ENCODE measurements around the gene GSK3A.

GSK3A gene

GRCh38 chr19:42193294-42193693 lies 49.1 kb downstream of the GSK3A start:
- no peak for FAIRE-seq
- no peak for TF ChIP-seq CTCF (IDR thresholded peaks at IDR 0.05; ENCODE audit: insufficient read depth, missing control alignments)
- no peak for DNase-seq (ENCODE audit: insufficient read length, low spot score)

- no peak for TF ChIP-seq CTCF (IDR thresholded peaks at IDR 0.05; ENCODE audit: insufficient read depth, missing control alignments)
- DNase-seq (ENCODE audit: insufficient read length, low spot score) = no peak
- FAIRE-seq = no peak
Observed at GRCh38 chr19:42191855-42192254, 50.5 kb downstream of the GSK3A start.

GRCh38 chr19:42191330-42191729 lies 51.1 kb downstream of the GSK3A start:
- DNase-seq (ENCODE audit: insufficient read length, low spot score) (no peak), FAIRE-seq (no peak)
- no peak for TF ChIP-seq CTCF (IDR thresholded peaks at IDR 0.05; ENCODE audit: insufficient read depth, missing control alignments)

GRCh38 chr19:42189133-42189532 lies 53.3 kb downstream of the GSK3A start:
- FAIRE-seq (no peak), DNase-seq (ENCODE audit: insufficient read length, low spot score) (no peak)

GRCh38 chr19:42188665-42189064 lies 53.7 kb downstream of the GSK3A start:
- no peak for TF ChIP-seq CTCF (IDR thresholded peaks at IDR 0.05; ENCODE audit: insufficient read depth, missing control alignments)
- DNase-seq (ENCODE audit: insufficient read length, low spot score) = no peak
- no peak for FAIRE-seq

More at GRCh38 chr19:42189133-42189532, 53.3 kb downstream of the GSK3A start:
- no peak for TF ChIP-seq CTCF (IDR thresholded peaks at IDR 0.05; ENCODE audit: insufficient read depth, missing control alignments)

GRCh38 chr19:42185277-42185676 lies 57.1 kb downstream of the GSK3A start:
- FAIRE-seq (no peak), DNase-seq (ENCODE audit: insufficient read length, low spot score) (no peak)
- no peak for TF ChIP-seq CTCF (IDR thresholded peaks at IDR 0.05; ENCODE audit: insufficient read depth, missing control alignments)

- peak; percentile 90 for TF ChIP-seq CTCF (IDR thresholded peaks at IDR 0.05; ENCODE audit: insufficient read depth, missing control alignments)
- FAIRE-seq (no peak), DNase-seq (ENCODE audit: insufficient read length, low spot score) (peak; percentile 51)
Observed at GRCh38 chr19:42184401-42184861, 58.0 kb downstream of the GSK3A start.

Measured in D721Med (cell line).